IMR-90 (cell line): Measurements from ENCODE around the gene CMTM6. TPM values are rescaled to one million over a fixed set of nuclear protein-coding genes. Genes with fewer than 3 reads are reported as not detected.

Experiments used
- ATAC-seq: fragments of 200-7000 bp; cut with Tn5 transposase; 2 replicates; pipeline ENCODE4 v1.9.1; 2020; ENCODE audit warnings: low read depth, mild to moderate bottlenecking, moderate library complexity
- BruUV-seq: library from RNA; stranded (reverse); fragments of 400-500 nt; replicated peaks from 2 replicates; lab custom pipeline; 2021; lab: Mats Ljungman, UMichigan
- CTCF ChIA-PET: fragments of 300-600 bp; formaldehyde crosslinking; extraction: SDS; loops from one replicate; lab custom pipeline; 2021; ENCODE audit warnings: antibody characterized with exemption; lab: Yijun Ruan, JAX
- POLR2A ChIA-PET: fragments of 300-600 bp; sonication (Branson Sonifier 250); formaldehyde crosslinking; loops from one replicate; lab custom pipeline; 2022; ENCODE audit warnings: antibody characterized with exemption; ENCODE audit not compliant: unreplicated experiment; lab: Charles Lee
- DNase-seq: peaks from one replicate; pipeline ENCODE4 v3.0.0; 2013
- H2AFZ ChIP-seq: replicated peaks from 2 replicates; pipeline ENCODE3; 2013; ENCODE audit warnings: low read length, mild to moderate bottlenecking; ENCODE audit not compliant: poor library complexity
- H2AK5ac ChIP-seq: 2 replicates; pipeline ENCODE4 v1.6.1; 2013; ENCODE audit warnings: low read depth, low read length, inconsistent platforms
- H2AK9ac ChIP-seq: replicated peaks from 2 replicates; pipeline ENCODE3; 2013; ENCODE audit warnings: mild to moderate bottlenecking, low read depth, low read length, moderate library complexity; ENCODE audit not compliant: poor library complexity
- H2BK120ac ChIP-seq: 2 replicates; pipeline ENCODE4 v1.6.1; 2013; ENCODE audit warnings: low read depth, low read length, inconsistent platforms
- H2BK15ac ChIP-seq: 3 replicates; pipeline ENCODE4 v1.6.1; 2013; ENCODE audit warnings: low read depth, low read length, inconsistent platforms
- H2BK20ac ChIP-seq: 2 replicates; pipeline ENCODE4 v1.6.1; 2013; ENCODE audit warnings: low read depth, mild to moderate bottlenecking, inconsistent platforms, low read length, moderate library complexity
- H2BK5ac ChIP-seq: 2 replicates; pipeline ENCODE4 v1.6.1; 2013; ENCODE audit warnings: mild to moderate bottlenecking, low read depth, low read length, inconsistent platforms; ENCODE audit not compliant: poor library complexity, severe bottlenecking
- H3K14ac ChIP-seq: replicated peaks from 2 replicates; pipeline ENCODE4 v1.6.1; 2013; ENCODE audit warnings: low read depth, low read length, inconsistent platforms
- H3K18ac ChIP-seq: 2 replicates; pipeline ENCODE4 v1.6.1; 2013; ENCODE audit warnings: low read depth, low read length, control low read depth
- H3K23ac ChIP-seq: 2 replicates; pipeline ENCODE4 v1.6.1; 2013; ENCODE audit warnings: low read depth, low read length, inconsistent platforms
- H3K27ac ChIP-seq: 2 replicates; pipeline ENCODE4 v1.5.1; 2013; ENCODE audit warnings: mild to moderate bottlenecking, control low read depth, low read length; ENCODE audit not compliant: insufficient read depth
- H3K27me3 ChIP-seq: 2 replicates; pipeline ENCODE4 v1.6.1; 2013; ENCODE audit warnings: low read length; ENCODE audit not compliant: control insufficient read depth, insufficient read depth
- H3K36me3 ChIP-seq: 2 replicates; pipeline ENCODE4 v1.6.1; 2013; ENCODE audit warnings: low read length, mixed read lengths; ENCODE audit not compliant: control insufficient read depth, insufficient read depth
- H3K4ac ChIP-seq: 2 replicates; pipeline ENCODE4 v1.6.1; 2013; ENCODE audit warnings: low read depth, low read length, inconsistent platforms
- H3K4me1 ChIP-seq: 2 replicates; pipeline ENCODE4 v1.6.1; 2013; ENCODE audit warnings: low read length, mixed read lengths; ENCODE audit not compliant: control insufficient read depth, insufficient read depth
- H3K4me2 ChIP-seq: 2 replicates; pipeline ENCODE4 v1.6.1; 2013; ENCODE audit warnings: low read depth, mild to moderate bottlenecking, control low read depth, low read length, moderate library complexity
- H3K4me3 ChIP-seq: 2 replicates; pipeline ENCODE4 v1.5.1; 2013; ENCODE audit warnings: low read depth, mild to moderate bottlenecking, control low read depth, low read length, moderate library complexity; ENCODE audit not compliant: insufficient read depth
- H3K56ac ChIP-seq: 2 replicates; pipeline ENCODE4 v1.6.1; 2013; ENCODE audit warnings: low read length, inconsistent platforms; ENCODE audit not compliant: insufficient read depth; ENCODE audit errors: extremely low read depth
- H3K79me1 ChIP-seq, 2 experiments: 2 replicates each; pipeline ENCODE4 v1.6.1; 2013; ENCODE audit warnings: low read length in 2 of 2, inconsistent platforms in 1 of 2, low read depth in 1 of 2
- H3K9ac ChIP-seq: 2 replicates; pipeline ENCODE4 v1.6.1; 2013; ENCODE audit warnings: low read depth, low read length, control low read depth
- H3K9me1 ChIP-seq: 2 replicates; pipeline ENCODE4 v1.6.1; 2013; ENCODE audit warnings: low read length, inconsistent platforms; ENCODE audit not compliant: insufficient read depth
- H3K9me3 ChIP-seq: 2 replicates; pipeline ENCODE4 v1.6.1; 2013; ENCODE audit warnings: low read length; ENCODE audit not compliant: control insufficient read depth, insufficient read depth
- H4K20me1 ChIP-seq: 2 replicates; pipeline ENCODE4 v1.6.1; 2013; ENCODE audit warnings: low read length, inconsistent platforms; ENCODE audit not compliant: insufficient read depth
- H4K5ac ChIP-seq: 2 replicates; pipeline ENCODE4 v1.6.1; 2013; ENCODE audit warnings: mild to moderate bottlenecking, low read depth, low read length, control low read depth
- H4K8ac ChIP-seq, 2 experiments: 2 replicates each; pipeline ENCODE4 v1.6.1; 2013; ENCODE audit warnings: low read depth in 2 of 2, low read length in 2 of 2, control low read depth in 1 of 2, inconsistent platforms in 1 of 2
- H4K91ac ChIP-seq: 2 replicates; pipeline ENCODE4 v1.6.1; 2013; ENCODE audit warnings: low read depth, low read length, inconsistent platforms; ENCODE audit not compliant: insufficient read depth
- CEBPB ChIP-seq: IDR thresholded peaks from 2 replicates; pipeline ENCODE4 v1.6.1; 2012; ENCODE audit warnings: low read depth, low read length, improper control_type of control experiment
- CHD1 ChIP-seq: IDR thresholded peaks from 2 replicates; pipeline ENCODE4 v1.6.1; 2012; ENCODE audit warnings: low read depth, low read length, improper control_type of control experiment
- MAFK ChIP-seq: IDR thresholded peaks from 2 replicates; pipeline ENCODE4 v1.6.1; 2012; ENCODE audit warnings: low read depth, low read length, improper control_type of control experiment
- RAD21 ChIP-seq: IDR thresholded peaks from 2 replicates; pipeline ENCODE4 v1.6.1; 2012; ENCODE audit warnings: low read length, improper control_type of control experiment
- RCOR1 ChIP-seq: IDR thresholded peaks from 2 replicates; pipeline ENCODE4 v1.6.1; 2012; ENCODE audit warnings: mild to moderate bottlenecking, low read length, improper control_type of control experiment; ENCODE audit not compliant: insufficient replicate concordance
- RFX5 ChIP-seq: IDR thresholded peaks from 2 replicates; pipeline ENCODE4 v1.8.0; 2012; ENCODE audit warnings: low read depth, mild to moderate bottlenecking, low read length, moderate library complexity
- SMC3 ChIP-seq: fragments of 150-350 bp; IDR thresholded peaks from 2 replicates; pipeline ENCODE4 v1.6.1; 2016; ENCODE audit warnings: low read depth, mild to moderate bottlenecking, antibody characterized with exemption, low read length, moderate library complexity
- dilution Hi-C: fragments of 300-500 bp; cut with HindIII; formaldehyde crosslinking; loops from one replicate; pipeline ENCODE4 v1.14.3; 2018; ENCODE audit warnings: low sequenced_read_pairs; ENCODE audit not compliant: unreplicated experiment
- in situ Hi-C: fragments of 300-500 bp; cut with MboI; formaldehyde crosslinking; loops from 3 replicates; pipeline ENCODE4 v1.14.3; 2019; ENCODE audit warnings: low sequenced_read_pairs, inconsistent platforms, mixed read lengths
- intact Hi-C: fragments of 100-400 bp; cut with micrococcal nuclease; formaldehyde crosslinking; loops from 2 replicates; pipeline ENCODE4 v1.10.0; 2022
- polyA plus RNA-seq, 3 experiments: library from polyadenylated mRNA; depleted of rRNA; stranded (reverse); fragments of >200 nt; gene quantifications; 2 replicates each; pipeline ENCODE4 v1.2.3, GENCODE V29; 2012; ENCODE audit warnings: low replicate concordance in 1 of 3
- total RNA-seq: library from RNA; depleted of rRNA; stranded (reverse); fragments of >200 nt; gene quantifications from 2 replicates; pipeline ENCODE4 v1.2.3, GENCODE V29; 2012

Gene CMTM6
- total and polyA plus RNA-seq, 2 of the 4 experiments (the other 2 are of a cell fraction), result 29.4 to 36.6 TPM

GRCh38 chr3:32525720-32526119 is 23.1 kb upstream of the CMTM6 start:
- H2BK5ac ChIP-seq, result no peak overlapping the region
- H2AK9ac ChIP-seq, result no peak overlapping the region
- dilution Hi-C loops, result no loop called here
- ATAC-seq, result no peak
- H2BK120ac ChIP-seq, result no peak overlapping the region
- no peaks in the 10 kb centered on the region for H4K20me1 ChIP-seq
- H3K23ac ChIP-seq, result no peak overlapping the region
- ChIA-PET POLR2A (no interaction called here), CTCF (no interaction called here)
- H4K91ac ChIP-seq, result no peak overlapping the region
- no peaks in the 10 kb centered on the region for H3K4me1 ChIP-seq
- no peak overlapping the region for H4K8ac ChIP-seq
- DNase-seq, result no peak
- H3K9me3 ChIP-seq, result peaks cover 1% of the 10 kb centered on the region; the same call in 1 of the 2 replicates
- H3K4me3 ChIP-seq, result no peak overlapping the region
- no peak for TF ChIP-seq CEBPB
- TF ChIP-seq MAFK, result peak; percentile 53; the same call in 1 of the 2 replicates
- no peak for TF ChIP-seq RFX5
- no peak for TF ChIP-seq RAD21
- TF ChIP-seq CHD1, result no peak
- no peak for TF ChIP-seq SMC3
- no peak for TF ChIP-seq RCOR1
- H3K14ac ChIP-seq, result no peak overlapping the region
- no peaks in the 10 kb centered on the region; a peak in 1 of 4 replicates for H3K79me1 ChIP-seq
- intact Hi-C loops, result no loop called here
- no TSS peak for BruUV-seq
- H3K56ac ChIP-seq, result no peak overlapping the region
- H3K9ac ChIP-seq, result no peak overlapping the region
- H2BK20ac ChIP-seq, result no peak overlapping the region
- no peaks in the 10 kb centered on the region; the same call in 1 of the 2 replicates for H3K9me1 ChIP-seq
- no peaks in the 10 kb centered on the region for H3K27me3 ChIP-seq
- no peak overlapping the region for H3K4ac ChIP-seq
- in situ Hi-C loops, result no loop called here
- no peak overlapping the region for H3K27ac ChIP-seq
- no peak overlapping the region for H4K5ac ChIP-seq
- H2BK15ac ChIP-seq, result no peak overlapping the region
- H3K18ac ChIP-seq, result no peak overlapping the region
- H3K36me3 ChIP-seq, result peaks cover 25% of the 10 kb centered on the region
- no peak overlapping the region for H2AK5ac ChIP-seq
- no peak overlapping the region for H3K4me2 ChIP-seq
- no peak overlapping the region for H2AFZ ChIP-seq
